SK-N-SH (cell line): ENCODE data around the gene CNP. TPM values are rescaled to one million over a fixed set of nuclear protein-coding genes. Genes with fewer than 3 reads are reported as not detected.

ENCODE experiments used
- CTCF ChIA-PET: fragments of 300-600, 350-600 bp; formaldehyde crosslinking; extraction: SDS; loops from one replicate; lab custom pipeline; 2021; lab: Yijun Ruan, JAX
- POLR2A ChIA-PET: fragments of 350-600 bp; sonication (Branson Sonifier 250); formaldehyde crosslinking; extraction: SDS; loops from one replicate; lab custom pipeline; 2020; ENCODE audit warnings: antibody characterized with exemption, inconsistent platforms; lab: Yijun Ruan, JAX
- DNase-seq: peaks from one replicate; pipeline ENCODE4 v3.0.0; 2012
- H2AFZ ChIP-seq: fragments of 200-600 bp; sonication (generic); 2 replicates; pipeline ENCODE4 v1.8.1; 2016; ENCODE audit warnings: antibody characterized with exemption, mild to moderate bottlenecking, low read depth
- H3F3A ChIP-seq: fragments of 200-600 bp; sonication (generic); replicated peaks from 2 replicates; pipeline ENCODE3; 2016; ENCODE audit warnings: antibody characterized with exemption, mild to moderate bottlenecking; ENCODE audit not compliant: insufficient read depth
- H3K27ac ChIP-seq, 2 experiments: fragments of 200-500 bp in 1 of 2; fragments of 200-600 bp in 1 of 2; sonication (Bioruptor generic) in 1 of 2; sonication (generic), shearing (Covaris generic) in 1 of 2; 2 replicates each; pipeline versions ENCODE4 v1.5.1 to v1.6.1; 2014 to 2016; ENCODE audit warnings: low read depth in 2 of 2, inconsistent platforms in 1 of 2, low read length in 1 of 2, mild to moderate bottlenecking in 1 of 2, mixed read lengths in 1 of 2
- H3K27me3 ChIP-seq: fragments of 200-600 bp; sonication (generic), shearing (Covaris generic); 2 replicates; pipeline ENCODE4 v1.6.1; 2016; ENCODE audit warnings: mixed run types; ENCODE audit not compliant: insufficient read depth
- H3K36me3 ChIP-seq, 2 experiments: fragments of 200-500 bp in 1 of 2; fragments of 200-600 bp in 1 of 2; sonication (Bioruptor generic) in 1 of 2; sonication (generic) in 1 of 2; replicated peaks in 1 of 2; 2 replicates each; pipeline versions ENCODE3 to v1.5.1; 2014 to 2016; ENCODE audit warnings: low read length in 1 of 2, mild to moderate bottlenecking in 1 of 2; ENCODE audit not compliant: insufficient read depth in 2 of 2, control insufficient read depth in 1 of 2
- H3K4me1 ChIP-seq, 2 experiments: fragments of 200-500 bp in 1 of 2; fragments of 200-600 bp in 1 of 2; sonication (Bioruptor generic) in 1 of 2; sonication (generic), shearing (Covaris generic) in 1 of 2; 2 replicates each; pipeline versions ENCODE4 v1.5.1 to v1.6.1; 2014 to 2016; ENCODE audit warnings: low read depth in 1 of 2, low read length in 1 of 2, mixed run types in 1 of 2; ENCODE audit not compliant: insufficient read depth in 2 of 2, control insufficient read depth in 1 of 2
- H3K4me2 ChIP-seq: fragments of 200-600 bp; sonication (generic), shearing (Covaris generic); 2 replicates; pipeline ENCODE4 v1.6.1; 2017; ENCODE audit warnings: mixed run types
- H3K4me3 ChIP-seq, 2 experiments: fragments of 200-500 bp in 1 of 2; fragments of 200-600 bp in 1 of 2; sonication (Bioruptor generic) in 1 of 2; sonication (generic), shearing (Covaris generic) in 1 of 2; 2 replicates each; pipeline versions ENCODE4 v1.5.1 to v1.8.1; 2014 to 2016; ENCODE audit warnings: low read depth in 2 of 2, inconsistent platforms in 1 of 2, low read length in 1 of 2, mild to moderate bottlenecking in 1 of 2, mixed read lengths in 1 of 2, moderate library complexity in 1 of 2
- H3K79me2 ChIP-seq: fragments of 200-600 bp; sonication (generic); 2 replicates; pipeline ENCODE4 v1.8.1; 2017; ENCODE audit warnings: mild to moderate bottlenecking; ENCODE audit not compliant: insufficient read depth
- H3K9ac ChIP-seq: fragments of 200-600 bp; sonication (generic); 2 replicates; pipeline ENCODE4 v1.6.1; 2017; ENCODE audit warnings: mixed run types
- H3K9me2 ChIP-seq: fragments of 200-600 bp; sonication (generic); 2 replicates; pipeline ENCODE4 v1.6.1; 2017; ENCODE audit warnings: mixed run types
- H3K9me3 ChIP-seq: fragments of 200-600 bp; sonication (generic); 2 replicates; pipeline ENCODE4 v1.6.1; 2017; ENCODE audit warnings: mixed run types, mild to moderate bottlenecking, moderate library complexity
- H4K20me1 ChIP-seq: fragments of 200-600 bp; sonication (generic); 2 replicates; pipeline ENCODE4 v1.6.1; 2017; ENCODE audit warnings: mild to moderate bottlenecking, mixed run types; ENCODE audit not compliant: insufficient read depth
- CHD2 ChIP-seq: fragments of 150-350 bp; IDR thresholded peaks from 2 replicates; pipeline ENCODE4 v1.6.1; 2018; ENCODE audit warnings: low read length; ENCODE audit not compliant: partially characterized antibody
- FOXM1 ChIP-seq: IDR thresholded peaks from 2 replicates; pipeline ENCODE4 v1.4.0; 2012; ENCODE audit warnings: low read depth, mild to moderate bottlenecking
- GABPA ChIP-seq: IDR thresholded peaks from 2 replicates; pipeline ENCODE4 v1.4.0; 2012; ENCODE audit warnings: low read depth, mild to moderate bottlenecking
- JUND ChIP-seq: IDR thresholded peaks from 2 replicates; pipeline ENCODE4 v1.4.0; 2012
- NFIC ChIP-seq: IDR thresholded peaks from 2 replicates; pipeline ENCODE4 v1.4.0; 2012; ENCODE audit warnings: borderline replicate concordance
- NRF1 ChIP-seq: IDR thresholded peaks from 2 replicates; pipeline ENCODE4 v1.6.1; 2012; ENCODE audit warnings: low read depth, mild to moderate bottlenecking, low read length
- POLR2AphosphoS5 ChIP-seq: IDR thresholded peaks from 2 replicates; pipeline ENCODE4 v1.6.1; 2012; ENCODE audit warnings: low read depth, low read length
- SMC3 ChIP-seq: IDR thresholded peaks from 2 replicates; pipeline ENCODE4 v1.6.1; 2012; ENCODE audit warnings: low read depth, low read length, improper control_type of control experiment
- TAF1 ChIP-seq: IDR thresholded peaks from 2 replicates; pipeline ENCODE4 v1.6.1; 2012; ENCODE audit warnings: low read depth, mild to moderate bottlenecking, low read length, moderate library complexity, borderline replicate concordance
- WGBS: methylation state at CpG from one replicate; pipeline ENCODE4 v1.1.6; 2017; ENCODE audit warnings: low lambda C conversion rate; 5-methylcytosine and 5-hydroxymethylcytosine counted together
- polyA plus RNA-seq, 3 experiments: library from polyadenylated mRNA; depleted of rRNA; stranded (reverse); fragments of >200 nt; gene quantifications; 2 replicates each; pipeline ENCODE4 v1.2.3, GENCODE V29; 2012
- TF ChIP-seq, protein P1 (sequence below): fragments of 150-350 bp; IDR thresholded peaks from 2 replicates; pipeline ENCODE4 v1.6.1; 2017; ENCODE audit warnings: antibody characterized with exemption, low read length, low read depth, borderline replicate concordance
- TF ChIP-seq, protein P2 (sequence below): fragments of 200-600 bp; sonication (generic); IDR thresholded peaks from 2 replicates; pipeline ENCODE4 v1.6.1; 2017; ENCODE audit warnings: antibody characterized with exemption, mild to moderate bottlenecking, moderate library complexity
- TF ChIP-seq, protein P3 (sequence below): IDR thresholded peaks from 2 replicates; pipeline ENCODE4; 2012
- TF ChIP-seq, protein P4 (sequence below): fragments of 150-350 bp; IDR thresholded peaks from 2 replicates; pipeline ENCODE4 v1.6.1; 2016; ENCODE audit warnings: mild to moderate bottlenecking, low read depth, low read length

Gene CNP
- polyA plus RNA-seq, 1 of the 3 experiments (the other 2 are of a cell fraction), result 54.8 TPM

DNA sequence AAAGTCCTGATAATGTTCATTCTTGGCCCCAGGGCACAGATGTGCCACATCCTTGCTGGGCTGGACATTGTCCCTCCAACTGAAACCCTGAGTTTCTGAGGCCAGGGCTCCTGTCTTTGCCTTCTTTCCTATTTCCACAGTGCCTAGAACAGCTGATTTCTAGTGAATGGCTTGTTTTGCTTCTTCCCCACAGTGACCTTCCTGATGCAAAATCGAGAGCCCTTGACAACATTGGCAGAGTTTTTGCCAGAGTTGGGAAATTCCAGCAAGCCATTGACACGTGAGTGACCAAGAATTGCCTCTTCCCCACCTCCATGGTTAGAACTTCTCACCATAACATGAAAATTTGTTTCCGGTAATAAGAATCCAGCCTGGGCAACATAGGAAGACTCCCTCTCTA, 21.7 kb upstream of the CNP start:
- no peak overlapping the region for H3K27ac ChIP-seq
- H3K9me3 ChIP-seq, result no peaks in the 10 kb centered on the region
- no peak overlapping the region for H3K4me3 ChIP-seq
- POLR2A ChIA-PET, result no interaction called here
- no peak for DNase-seq
- H3K4me2 ChIP-seq, result no peak overlapping the region
- no peak overlapping the region for H3K9ac ChIP-seq
- CTCF ChIA-PET, result interaction anchor here (1.2 to 1.7 kb wide), 4 partner anchors 10 to 15 kb away, joined by 3 to 4 read pairs (median 3); partner anchors contain the start of gene ODAD4
- no peaks in the 10 kb centered on the region for H4K20me1 ChIP-seq
- no peaks in the 10 kb centered on the region for H3K27me3 ChIP-seq
- WGBS, result 68% methylated on average over 3 of the region's 3 CpGs
- no peaks in the 10 kb centered on the region for H3K79me2 ChIP-seq
- no peaks in the 10 kb centered on the region for H3K36me3 ChIP-seq
- no peak overlapping the region for H2AFZ ChIP-seq
- H3F3A ChIP-seq, result no peaks in the 10 kb centered on the region
- H3K4me1 ChIP-seq, result peaks cover 0 to 3% of the 10 kb centered on the region in 2 experiments; a peak in 1 of 4 replicates
- TF ChIP-seq CHD2 (no peak), FOXM1 (no peak), SMC3 (no peak), TAF1 (no peak), NRF1 (no peak), GABPA (no peak), POLR2AphosphoS5 (no peak), JUND (no peak), NFIC (no peak)
- TF ChIP-seq, protein P1, sequence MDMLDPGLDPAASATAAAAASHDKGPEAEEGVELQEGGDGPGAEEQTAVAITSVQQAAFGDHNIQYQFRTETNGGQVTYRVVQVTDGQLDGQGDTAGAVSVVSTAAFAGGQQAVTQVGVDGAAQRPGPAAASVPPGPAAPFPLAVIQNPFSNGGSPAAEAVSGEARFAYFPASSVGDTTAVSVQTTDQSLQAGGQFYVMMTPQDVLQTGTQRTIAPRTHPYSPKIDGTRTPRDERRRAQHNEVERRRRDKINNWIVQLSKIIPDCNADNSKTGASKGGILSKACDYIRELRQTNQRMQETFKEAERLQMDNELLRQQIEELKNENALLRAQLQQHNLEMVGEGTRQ, result no peak
- TF ChIP-seq, protein P2, sequence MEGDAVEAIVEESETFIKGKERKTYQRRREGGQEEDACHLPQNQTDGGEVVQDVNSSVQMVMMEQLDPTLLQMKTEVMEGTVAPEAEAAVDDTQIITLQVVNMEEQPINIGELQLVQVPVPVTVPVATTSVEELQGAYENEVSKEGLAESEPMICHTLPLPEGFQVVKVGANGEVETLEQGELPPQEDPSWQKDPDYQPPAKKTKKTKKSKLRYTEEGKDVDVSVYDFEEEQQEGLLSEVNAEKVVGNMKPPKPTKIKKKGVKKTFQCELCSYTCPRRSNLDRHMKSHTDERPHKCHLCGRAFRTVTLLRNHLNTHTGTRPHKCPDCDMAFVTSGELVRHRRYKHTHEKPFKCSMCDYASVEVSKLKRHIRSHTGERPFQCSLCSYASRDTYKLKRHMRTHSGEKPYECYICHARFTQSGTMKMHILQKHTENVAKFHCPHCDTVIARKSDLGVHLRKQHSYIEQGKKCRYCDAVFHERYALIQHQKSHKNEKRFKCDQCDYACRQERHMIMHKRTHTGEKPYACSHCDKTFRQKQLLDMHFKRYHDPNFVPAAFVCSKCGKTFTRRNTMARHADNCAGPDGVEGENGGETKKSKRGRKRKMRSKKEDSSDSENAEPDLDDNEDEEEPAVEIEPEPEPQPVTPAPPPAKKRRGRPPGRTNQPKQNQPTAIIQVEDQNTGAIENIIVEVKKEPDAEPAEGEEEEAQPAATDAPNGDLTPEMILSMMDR, result no peak
- TF ChIP-seq, protein P3, sequence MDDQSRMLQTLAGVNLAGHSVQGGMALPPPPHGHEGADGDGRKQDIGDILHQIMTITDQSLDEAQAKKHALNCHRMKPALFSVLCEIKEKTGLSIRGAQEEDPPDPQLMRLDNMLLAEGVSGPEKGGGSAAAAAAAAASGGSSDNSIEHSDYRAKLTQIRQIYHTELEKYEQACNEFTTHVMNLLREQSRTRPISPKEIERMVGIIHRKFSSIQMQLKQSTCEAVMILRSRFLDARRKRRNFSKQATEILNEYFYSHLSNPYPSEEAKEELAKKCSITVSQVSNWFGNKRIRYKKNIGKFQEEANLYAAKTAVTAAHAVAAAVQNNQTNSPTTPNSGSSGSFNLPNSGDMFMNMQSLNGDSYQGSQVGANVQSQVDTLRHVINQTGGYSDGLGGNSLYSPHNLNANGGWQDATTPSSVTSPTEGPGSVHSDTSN, result no peak
- TF ChIP-seq, protein P4, sequence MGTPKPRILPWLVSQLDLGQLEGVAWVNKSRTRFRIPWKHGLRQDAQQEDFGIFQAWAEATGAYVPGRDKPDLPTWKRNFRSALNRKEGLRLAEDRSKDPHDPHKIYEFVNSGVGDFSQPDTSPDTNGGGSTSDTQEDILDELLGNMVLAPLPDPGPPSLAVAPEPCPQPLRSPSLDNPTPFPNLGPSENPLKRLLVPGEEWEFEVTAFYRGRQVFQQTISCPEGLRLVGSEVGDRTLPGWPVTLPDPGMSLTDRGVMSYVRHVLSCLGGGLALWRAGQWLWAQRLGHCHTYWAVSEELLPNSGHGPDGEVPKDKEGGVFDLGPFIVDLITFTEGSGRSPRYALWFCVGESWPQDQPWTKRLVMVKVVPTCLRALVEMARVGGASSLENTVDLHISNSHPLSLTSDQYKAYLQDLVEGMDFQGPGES, result no peak
- H3K9me2 ChIP-seq, result no peaks in the 10 kb centered on the region
